ENCODE data around the gene QPCTL. TPM values are rescaled to one million over a fixed set of nuclear protein-coding genes. Genes with fewer than 3 reads are reported as not detected.

The QPCTL gene
- total RNA-seq, 1 donor = 2.5 TPM

Other genes with a start within 250 kb of the QPCTL start
- gene FOSB, start 224.7 kb upstream of the QPCTL start, total RNA-seq = 337 TPM
- gene RTN2, start 195.6 kb upstream of the QPCTL start, total RNA-seq = 1.5 TPM
- gene PPM1N, start 194.2 kb upstream of the QPCTL start, total RNA-seq = 4.3 TPM
- 95.8 TPM for gene VASP, start 185.2 kb upstream of the QPCTL start, total RNA-seq
- 3.4 TPM for gene OPA3, start 107.9 kb upstream of the QPCTL start, total RNA-seq
- not detected for gene GPR4, start 90.5 kb upstream of the QPCTL start, total RNA-seq
- gene EML2, start 53.3 kb upstream of the QPCTL start, total RNA-seq = 13.9 TPM
- 1.2 TPM for gene GIPR, start 24.4 kb upstream of the QPCTL start, total RNA-seq
- gene SNRPD2, start 713 bp upstream of the QPCTL start, total RNA-seq = 158 TPM
- gene FBXO46, start 38.2 kb downstream of the QPCTL start, total RNA-seq = 8.0 TPM
- not detected for gene MEIOSIN, start 40.8 kb downstream of the QPCTL start, total RNA-seq
- gene SIX5, start 76.6 kb downstream of the QPCTL start, total RNA-seq = under 0.01 TPM
- 5.8 TPM for gene DMPK, start 89.8 kb downstream of the QPCTL start, total RNA-seq
- gene DMWD, start 100.2 kb downstream of the QPCTL start, total RNA-seq = 15.2 TPM
- gene RSPH6A, start 122.6 kb downstream of the QPCTL start, total RNA-seq = 0.10 TPM
- gene SYMPK, start 170.5 kb downstream of the QPCTL start, total RNA-seq = 27.2 TPM
- gene FOXA3, start 171.7 kb downstream of the QPCTL start, total RNA-seq = not detected
- 17.3 TPM for gene IRF2BP1, start 193.5 kb downstream of the QPCTL start, total RNA-seq
- 1.3 TPM for gene MYPOP, start 209.9 kb downstream of the QPCTL start, total RNA-seq
- gene NANOS2, start 222.1 kb downstream of the QPCTL start, total RNA-seq = not detected